SK-N-SH (cell line): Measurements from ENCODE around the gene PDCD1. TPM values are rescaled to one million over a fixed set of nuclear protein-coding genes. Genes with fewer than 3 reads are reported as not detected.

ENCODE experiments used
- CTCF ChIA-PET: fragments of 300-600, 350-600 bp; formaldehyde crosslinking; extraction: SDS; loops from one replicate; lab custom pipeline; 2021; lab: Yijun Ruan, JAX
- POLR2A ChIA-PET: fragments of 350-600 bp; sonication (Branson Sonifier 250); formaldehyde crosslinking; extraction: SDS; loops from one replicate; lab custom pipeline; 2020; ENCODE audit warnings: antibody characterized with exemption, inconsistent platforms; lab: Yijun Ruan, JAX
- DNase-seq: peaks from one replicate; pipeline ENCODE4 v3.0.0; 2012
- H2AFZ ChIP-seq: fragments of 200-600 bp; sonication (generic); 2 replicates; pipeline ENCODE4 v1.8.1; 2016; ENCODE audit warnings: antibody characterized with exemption, mild to moderate bottlenecking, low read depth
- H3F3A ChIP-seq: fragments of 200-600 bp; sonication (generic); replicated peaks from 2 replicates; pipeline ENCODE3; 2016; ENCODE audit warnings: antibody characterized with exemption, mild to moderate bottlenecking; ENCODE audit not compliant: insufficient read depth
- H3K27ac ChIP-seq, 2 experiments: fragments of 200-500 bp in 1 of 2; fragments of 200-600 bp in 1 of 2; sonication (Bioruptor generic) in 1 of 2; sonication (generic), shearing (Covaris generic) in 1 of 2; 2 replicates each; pipeline versions ENCODE4 v1.5.1 to v1.6.1; 2014 to 2016; ENCODE audit warnings: low read depth in 2 of 2, inconsistent platforms in 1 of 2, low read length in 1 of 2, mild to moderate bottlenecking in 1 of 2, mixed read lengths in 1 of 2
- H3K27me3 ChIP-seq: fragments of 200-600 bp; sonication (generic), shearing (Covaris generic); 2 replicates; pipeline ENCODE4 v1.6.1; 2016; ENCODE audit warnings: mixed run types; ENCODE audit not compliant: insufficient read depth
- H3K36me3 ChIP-seq, 2 experiments: fragments of 200-500 bp in 1 of 2; fragments of 200-600 bp in 1 of 2; sonication (Bioruptor generic) in 1 of 2; sonication (generic) in 1 of 2; replicated peaks in 1 of 2; 2 replicates each; pipeline versions ENCODE3 to v1.5.1; 2014 to 2016; ENCODE audit warnings: low read length in 1 of 2, mild to moderate bottlenecking in 1 of 2; ENCODE audit not compliant: insufficient read depth in 2 of 2, control insufficient read depth in 1 of 2
- H3K4me1 ChIP-seq, 2 experiments: fragments of 200-500 bp in 1 of 2; fragments of 200-600 bp in 1 of 2; sonication (Bioruptor generic) in 1 of 2; sonication (generic), shearing (Covaris generic) in 1 of 2; 2 replicates each; pipeline versions ENCODE4 v1.5.1 to v1.6.1; 2014 to 2016; ENCODE audit warnings: low read depth in 1 of 2, low read length in 1 of 2, mixed run types in 1 of 2; ENCODE audit not compliant: insufficient read depth in 2 of 2, control insufficient read depth in 1 of 2
- H3K4me2 ChIP-seq: fragments of 200-600 bp; sonication (generic), shearing (Covaris generic); 2 replicates; pipeline ENCODE4 v1.6.1; 2017; ENCODE audit warnings: mixed run types
- H3K4me3 ChIP-seq, 2 experiments: fragments of 200-500 bp in 1 of 2; fragments of 200-600 bp in 1 of 2; sonication (Bioruptor generic) in 1 of 2; sonication (generic), shearing (Covaris generic) in 1 of 2; 2 replicates each; pipeline versions ENCODE4 v1.5.1 to v1.8.1; 2014 to 2016; ENCODE audit warnings: low read depth in 2 of 2, inconsistent platforms in 1 of 2, low read length in 1 of 2, mild to moderate bottlenecking in 1 of 2, mixed read lengths in 1 of 2, moderate library complexity in 1 of 2
- H3K79me2 ChIP-seq: fragments of 200-600 bp; sonication (generic); 2 replicates; pipeline ENCODE4 v1.8.1; 2017; ENCODE audit warnings: mild to moderate bottlenecking; ENCODE audit not compliant: insufficient read depth
- H3K9ac ChIP-seq: fragments of 200-600 bp; sonication (generic); 2 replicates; pipeline ENCODE4 v1.6.1; 2017; ENCODE audit warnings: mixed run types
- H3K9me2 ChIP-seq: fragments of 200-600 bp; sonication (generic); 2 replicates; pipeline ENCODE4 v1.6.1; 2017; ENCODE audit warnings: mixed run types
- H3K9me3 ChIP-seq: fragments of 200-600 bp; sonication (generic); 2 replicates; pipeline ENCODE4 v1.6.1; 2017; ENCODE audit warnings: mixed run types, mild to moderate bottlenecking, moderate library complexity
- H4K20me1 ChIP-seq: fragments of 200-600 bp; sonication (generic); 2 replicates; pipeline ENCODE4 v1.6.1; 2017; ENCODE audit warnings: mild to moderate bottlenecking, mixed run types; ENCODE audit not compliant: insufficient read depth
- CHD2 ChIP-seq: fragments of 150-350 bp; IDR thresholded peaks from 2 replicates; pipeline ENCODE4 v1.6.1; 2018; ENCODE audit warnings: low read length; ENCODE audit not compliant: partially characterized antibody
- ELF1 ChIP-seq: IDR thresholded peaks from 2 replicates; pipeline ENCODE4 v1.4.0; 2012
- EP300 ChIP-seq, 2 experiments: IDR thresholded peaks; 2 replicates each; pipeline versions ENCODE4 v1.4.0 to v1.6.1; 2012; ENCODE audit warnings: borderline replicate concordance in 1 of 2, low read depth in 1 of 2, low read length in 1 of 2
- GABPA ChIP-seq: IDR thresholded peaks from 2 replicates; pipeline ENCODE4 v1.4.0; 2012; ENCODE audit warnings: low read depth, mild to moderate bottlenecking
- JUND ChIP-seq: IDR thresholded peaks from 2 replicates; pipeline ENCODE4 v1.4.0; 2012
- MEF2A ChIP-seq: IDR thresholded peaks from 2 replicates; pipeline ENCODE4 v1.4.0; 2012; ENCODE audit warnings: low read depth, borderline replicate concordance
- MXI1 ChIP-seq: IDR thresholded peaks from 2 replicates; pipeline ENCODE4 v1.6.1; 2012; ENCODE audit warnings: mild to moderate bottlenecking, low read depth, low read length, improper control_type of control experiment
- NFIC ChIP-seq: IDR thresholded peaks from 2 replicates; pipeline ENCODE4 v1.4.0; 2012; ENCODE audit warnings: borderline replicate concordance
- RCOR1 ChIP-seq: fragments of 150-350 bp; IDR thresholded peaks from 2 replicates; pipeline ENCODE4 v1.6.1; 2017; ENCODE audit warnings: antibody characterized with exemption, low read length
- RXRA ChIP-seq: IDR thresholded peaks from 2 replicates; pipeline ENCODE4 v1.4.0; 2012; ENCODE audit warnings: low read depth, mild to moderate bottlenecking, borderline replicate concordance
- TCF12 ChIP-seq: IDR thresholded peaks from 2 replicates; pipeline ENCODE4 v1.4.0; 2012
- TEAD4 ChIP-seq: IDR thresholded peaks from 2 replicates; pipeline ENCODE4 v1.4.0; 2012; ENCODE audit warnings: mild to moderate bottlenecking, borderline replicate concordance; ENCODE audit not compliant: insufficient read depth
- WGBS: methylation state at CpG from one replicate; pipeline ENCODE4 v1.1.6; 2017; ENCODE audit warnings: low lambda C conversion rate; 5-methylcytosine and 5-hydroxymethylcytosine counted together
- polyA plus RNA-seq, 3 experiments: library from polyadenylated mRNA; depleted of rRNA; stranded (reverse); fragments of >200 nt; gene quantifications; 2 replicates each; pipeline ENCODE4 v1.2.3, GENCODE V29; 2012
- TF ChIP-seq, protein P1 (sequence below): fragments of 150-350 bp; IDR thresholded peaks from 2 replicates; pipeline ENCODE4 v1.6.1; 2016; ENCODE audit warnings: mild to moderate bottlenecking, low read depth, low read length
- TF ChIP-seq, protein P2 (sequence below): IDR thresholded peaks from 2 replicates; pipeline ENCODE4; 2012
- TF ChIP-seq, protein P3 (sequence below): IDR thresholded peaks from 2 replicates; pipeline ENCODE4 v1.6.1; 2012; ENCODE audit warnings: mild to moderate bottlenecking, low read depth, low read length, moderate library complexity
- TF ChIP-seq, protein P4 (sequence below): fragments of 200-600 bp; sonication (generic); IDR thresholded peaks from 2 replicates; pipeline ENCODE4 v1.6.1; 2017; ENCODE audit warnings: antibody characterized with exemption, mild to moderate bottlenecking, moderate library complexity

PDCD1 gene
- polyA plus RNA-seq, 1 of the 3 experiments (the other 2 are of a cell fraction), result not detected

DNA sequence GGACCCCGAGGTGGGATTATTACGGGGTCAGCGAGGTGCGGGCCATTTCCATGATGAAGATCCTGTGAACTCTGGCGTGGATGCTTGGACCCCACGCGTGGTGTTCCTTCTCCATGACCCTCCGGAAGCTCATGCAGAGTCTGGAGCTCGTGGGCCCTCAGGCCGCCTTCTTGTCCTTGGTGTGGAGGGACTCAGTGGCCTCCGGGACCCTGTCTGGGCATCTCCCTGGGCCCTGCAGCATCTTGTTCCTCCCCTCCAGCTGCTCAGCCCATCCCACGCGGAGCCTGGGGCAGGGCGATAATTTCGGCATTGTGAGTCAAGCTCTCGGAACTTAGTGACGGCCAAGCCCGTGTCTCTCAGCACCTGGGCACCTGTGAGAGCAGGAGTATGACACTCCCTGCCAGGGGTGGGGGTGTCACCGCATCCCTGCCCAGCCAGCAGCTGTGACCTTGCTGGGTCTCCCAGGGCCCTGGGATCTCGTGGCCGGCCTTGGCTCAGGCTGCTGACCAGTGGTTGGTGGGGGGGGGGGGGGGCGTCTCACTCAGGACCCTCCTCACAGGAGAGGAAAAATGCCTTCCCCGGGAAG, 35.5 kb upstream of the PDCD1 start:
- ChIA-PET CTCF (interaction anchor here (1.5 kb wide), 1 partner anchor 10 kb away, joined by 4 read pairs; no protein-coding TSS in a partner anchor), POLR2A (no interaction called here)
- H4K20me1 ChIP-seq, result no peaks in the 10 kb centered on the region
- no peak overlapping the region for H3K4me3 ChIP-seq
- H3K9me2 ChIP-seq, result no peaks in the 10 kb centered on the region
- no peak overlapping the region for H3K9ac ChIP-seq
- H3F3A ChIP-seq, result no peaks in the 10 kb centered on the region
- H3K9me3 ChIP-seq, result no peaks in the 10 kb centered on the region
- no peak overlapping the region for H3K27ac ChIP-seq
- 85% methylated on average over 7 of the region's 23 CpGs for WGBS
- H3K36me3 ChIP-seq, result no peaks in the 10 kb centered on the region
- no peak overlapping the region for H3K4me2 ChIP-seq
- TF ChIP-seq JUND (no peak), TCF12 (no peak), NFIC (no peak), CHD2 (no peak), RXRA (no peak), MXI1 (no peak), ELF1 (no peak), GABPA (no peak), EP300 (IDR thresholded peaks at IDR 0.05; ENCODE audit: borderline replicate concordance in 1 of 2, low read depth in 1 of 2, low read length in 1 of 2) (no peak), MEF2A (no peak), RCOR1 (no peak), TEAD4 (no peak)
- TF ChIP-seq, protein P1, sequence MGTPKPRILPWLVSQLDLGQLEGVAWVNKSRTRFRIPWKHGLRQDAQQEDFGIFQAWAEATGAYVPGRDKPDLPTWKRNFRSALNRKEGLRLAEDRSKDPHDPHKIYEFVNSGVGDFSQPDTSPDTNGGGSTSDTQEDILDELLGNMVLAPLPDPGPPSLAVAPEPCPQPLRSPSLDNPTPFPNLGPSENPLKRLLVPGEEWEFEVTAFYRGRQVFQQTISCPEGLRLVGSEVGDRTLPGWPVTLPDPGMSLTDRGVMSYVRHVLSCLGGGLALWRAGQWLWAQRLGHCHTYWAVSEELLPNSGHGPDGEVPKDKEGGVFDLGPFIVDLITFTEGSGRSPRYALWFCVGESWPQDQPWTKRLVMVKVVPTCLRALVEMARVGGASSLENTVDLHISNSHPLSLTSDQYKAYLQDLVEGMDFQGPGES, result no peak
- TF ChIP-seq, protein P2, sequence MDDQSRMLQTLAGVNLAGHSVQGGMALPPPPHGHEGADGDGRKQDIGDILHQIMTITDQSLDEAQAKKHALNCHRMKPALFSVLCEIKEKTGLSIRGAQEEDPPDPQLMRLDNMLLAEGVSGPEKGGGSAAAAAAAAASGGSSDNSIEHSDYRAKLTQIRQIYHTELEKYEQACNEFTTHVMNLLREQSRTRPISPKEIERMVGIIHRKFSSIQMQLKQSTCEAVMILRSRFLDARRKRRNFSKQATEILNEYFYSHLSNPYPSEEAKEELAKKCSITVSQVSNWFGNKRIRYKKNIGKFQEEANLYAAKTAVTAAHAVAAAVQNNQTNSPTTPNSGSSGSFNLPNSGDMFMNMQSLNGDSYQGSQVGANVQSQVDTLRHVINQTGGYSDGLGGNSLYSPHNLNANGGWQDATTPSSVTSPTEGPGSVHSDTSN, result no peak
- TF ChIP-seq, protein P3, sequence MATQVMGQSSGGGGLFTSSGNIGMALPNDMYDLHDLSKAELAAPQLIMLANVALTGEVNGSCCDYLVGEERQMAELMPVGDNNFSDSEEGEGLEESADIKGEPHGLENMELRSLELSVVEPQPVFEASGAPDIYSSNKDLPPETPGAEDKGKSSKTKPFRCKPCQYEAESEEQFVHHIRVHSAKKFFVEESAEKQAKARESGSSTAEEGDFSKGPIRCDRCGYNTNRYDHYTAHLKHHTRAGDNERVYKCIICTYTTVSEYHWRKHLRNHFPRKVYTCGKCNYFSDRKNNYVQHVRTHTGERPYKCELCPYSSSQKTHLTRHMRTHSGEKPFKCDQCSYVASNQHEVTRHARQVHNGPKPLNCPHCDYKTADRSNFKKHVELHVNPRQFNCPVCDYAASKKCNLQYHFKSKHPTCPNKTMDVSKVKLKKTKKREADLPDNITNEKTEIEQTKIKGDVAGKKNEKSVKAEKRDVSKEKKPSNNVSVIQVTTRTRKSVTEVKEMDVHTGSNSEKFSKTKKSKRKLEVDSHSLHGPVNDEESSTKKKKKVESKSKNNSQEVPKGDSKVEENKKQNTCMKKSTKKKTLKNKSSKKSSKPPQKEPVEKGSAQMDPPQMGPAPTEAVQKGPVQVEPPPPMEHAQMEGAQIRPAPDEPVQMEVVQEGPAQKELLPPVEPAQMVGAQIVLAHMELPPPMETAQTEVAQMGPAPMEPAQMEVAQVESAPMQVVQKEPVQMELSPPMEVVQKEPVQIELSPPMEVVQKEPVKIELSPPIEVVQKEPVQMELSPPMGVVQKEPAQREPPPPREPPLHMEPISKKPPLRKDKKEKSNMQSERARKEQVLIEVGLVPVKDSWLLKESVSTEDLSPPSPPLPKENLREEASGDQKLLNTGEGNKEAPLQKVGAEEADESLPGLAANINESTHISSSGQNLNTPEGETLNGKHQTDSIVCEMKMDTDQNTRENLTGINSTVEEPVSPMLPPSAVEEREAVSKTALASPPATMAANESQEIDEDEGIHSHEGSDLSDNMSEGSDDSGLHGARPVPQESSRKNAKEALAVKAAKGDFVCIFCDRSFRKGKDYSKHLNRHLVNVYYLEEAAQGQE, result no peak
- TF ChIP-seq, protein P4, sequence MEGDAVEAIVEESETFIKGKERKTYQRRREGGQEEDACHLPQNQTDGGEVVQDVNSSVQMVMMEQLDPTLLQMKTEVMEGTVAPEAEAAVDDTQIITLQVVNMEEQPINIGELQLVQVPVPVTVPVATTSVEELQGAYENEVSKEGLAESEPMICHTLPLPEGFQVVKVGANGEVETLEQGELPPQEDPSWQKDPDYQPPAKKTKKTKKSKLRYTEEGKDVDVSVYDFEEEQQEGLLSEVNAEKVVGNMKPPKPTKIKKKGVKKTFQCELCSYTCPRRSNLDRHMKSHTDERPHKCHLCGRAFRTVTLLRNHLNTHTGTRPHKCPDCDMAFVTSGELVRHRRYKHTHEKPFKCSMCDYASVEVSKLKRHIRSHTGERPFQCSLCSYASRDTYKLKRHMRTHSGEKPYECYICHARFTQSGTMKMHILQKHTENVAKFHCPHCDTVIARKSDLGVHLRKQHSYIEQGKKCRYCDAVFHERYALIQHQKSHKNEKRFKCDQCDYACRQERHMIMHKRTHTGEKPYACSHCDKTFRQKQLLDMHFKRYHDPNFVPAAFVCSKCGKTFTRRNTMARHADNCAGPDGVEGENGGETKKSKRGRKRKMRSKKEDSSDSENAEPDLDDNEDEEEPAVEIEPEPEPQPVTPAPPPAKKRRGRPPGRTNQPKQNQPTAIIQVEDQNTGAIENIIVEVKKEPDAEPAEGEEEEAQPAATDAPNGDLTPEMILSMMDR, result no peak
- H3K4me1 ChIP-seq, result peaks cover 0 to 25% of the 10 kb centered on the region in 2 experiments; a peak in 1 of 4 replicates
- DNase-seq, result no peak
- no peaks in the 10 kb centered on the region for H3K27me3 ChIP-seq
- no peaks in the 10 kb centered on the region for H3K79me2 ChIP-seq
- H2AFZ ChIP-seq, result no peak overlapping the region
